ENCODE data around the gene SLC44A3. TPM values are rescaled to one million over a fixed set of nuclear protein-coding genes. Genes with fewer than 3 reads are reported as not detected.

The SLC44A3 gene
- total RNA-seq, 1 donor from 2014 or later, result 13.8 TPM

DNA sequence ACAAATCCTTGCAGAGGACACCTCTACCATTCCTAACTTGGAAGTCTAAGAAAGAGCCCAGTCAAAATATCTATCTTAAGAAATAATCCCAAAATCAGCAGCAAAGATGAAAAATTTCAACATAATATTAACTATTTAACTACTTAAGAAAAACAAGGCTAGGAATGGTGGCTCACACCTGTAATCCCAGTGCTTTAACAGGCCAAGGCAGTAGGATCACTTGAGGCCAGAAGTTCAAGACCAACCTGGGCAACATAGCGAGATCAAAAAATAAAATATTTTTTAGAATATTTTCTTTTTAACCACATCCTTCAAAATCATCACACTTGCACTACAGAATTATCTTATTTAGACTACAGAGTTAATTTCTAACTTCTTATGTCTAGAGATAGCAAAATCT lies 101.8 kb downstream of the SLC44A3 start:
- ATAC-seq (no peak), DNase-seq (ENCODE audit: low spot score) (no peak)
- intact Hi-C loops (cut with DNase I), result loop anchor here (10.0 kb wide), 1 partner anchor 57 kb away; no protein-coding TSS in a partner anchor

DNA sequence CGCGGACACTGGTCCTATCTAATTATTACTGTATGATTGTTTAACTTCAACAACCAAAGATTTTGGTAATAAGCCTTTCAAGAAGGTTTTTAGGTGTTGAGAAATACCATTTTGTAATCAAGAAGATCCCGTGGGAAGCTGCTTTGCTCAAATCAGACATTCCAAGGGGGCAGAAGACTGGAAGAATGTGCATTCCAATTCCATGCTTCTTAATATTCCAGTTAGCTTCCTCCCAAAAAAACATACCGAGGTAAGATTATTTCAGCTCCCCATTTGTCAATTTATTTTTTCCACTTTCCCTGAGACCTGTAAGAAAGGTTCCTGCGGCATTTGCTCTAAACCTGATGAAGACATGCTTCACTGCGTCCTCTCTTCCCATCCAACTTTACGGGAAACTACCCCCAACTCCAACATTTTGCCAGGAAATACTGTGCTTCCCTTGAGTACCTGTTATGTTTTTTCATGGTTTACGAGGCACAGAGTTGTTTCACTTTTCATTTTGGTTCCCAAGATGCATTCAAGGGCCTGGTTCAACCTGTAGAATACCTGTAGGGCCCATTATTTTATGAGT lies 102.7 kb downstream of the SLC44A3 start:
- ATAC-seq, result no peak

DNA sequence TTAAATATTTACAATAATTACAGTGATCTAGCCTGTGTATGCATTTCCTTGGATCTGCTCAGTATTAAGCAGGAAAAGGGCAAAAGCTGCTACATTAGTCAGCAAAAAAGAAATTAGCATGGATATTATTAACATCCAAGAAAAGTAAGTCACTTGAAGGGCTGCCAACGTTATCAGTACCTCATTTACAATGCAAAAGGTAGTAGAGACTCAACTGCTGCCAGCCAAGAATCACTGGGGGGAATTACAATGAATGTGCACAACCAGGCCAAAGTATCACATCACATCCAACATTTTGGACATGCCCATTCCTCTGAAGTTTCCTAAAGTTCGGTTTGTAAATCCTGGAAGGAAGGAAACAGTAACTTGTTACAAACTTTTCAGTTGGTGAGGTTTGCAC lies 104.8 kb downstream of the SLC44A3 start:
- ATAC-seq (no peak), DNase-seq (ENCODE audit: low spot score) (no peak)
- intact Hi-C loops (cut with DNase I), result loop anchor here (10.0 kb wide), 1 partner anchor 60 kb away; no protein-coding TSS in a partner anchor

More for the DNA sequence above, 102.7 kb downstream of the SLC44A3 start:
- intact Hi-C loops (cut with DNase I), result loop anchor here (10.0 kb wide), 1 partner anchor 58 kb away; no protein-coding TSS in a partner anchor
- no peak for DNase-seq (ENCODE audit: low spot score)

DNA sequence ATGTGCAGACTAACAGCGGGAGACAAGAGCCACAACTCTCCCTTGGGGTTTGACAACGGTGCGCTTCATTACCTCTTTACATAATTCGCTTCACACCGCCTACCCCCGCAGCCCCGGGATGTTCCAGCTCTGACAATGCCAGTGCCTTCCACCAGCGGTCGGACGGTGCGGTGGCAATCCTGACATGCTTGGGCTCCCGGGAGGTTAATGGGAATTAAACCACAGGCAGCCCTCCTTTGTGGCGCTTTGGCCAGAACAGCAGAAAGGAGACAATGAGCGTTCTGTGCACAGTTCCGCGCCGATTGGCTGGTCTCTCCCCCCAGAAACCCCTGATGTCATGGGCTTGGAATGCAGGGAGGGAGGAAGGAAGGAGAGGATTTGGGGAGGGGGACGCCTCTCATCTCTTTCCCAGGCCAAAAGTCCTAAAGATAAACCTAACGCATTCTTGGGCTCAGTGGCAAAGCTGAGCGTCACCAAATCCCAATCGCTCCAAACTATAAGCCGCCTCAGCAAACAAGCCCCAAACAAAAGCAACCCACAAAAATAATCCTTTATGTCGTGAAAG lies 105.5 kb downstream of the SLC44A3 start:
- intact Hi-C loops (cut with DNase I), result loop anchor here (10.0 kb wide), 1 partner anchor 61 kb away; no protein-coding TSS in a partner anchor

DNA sequence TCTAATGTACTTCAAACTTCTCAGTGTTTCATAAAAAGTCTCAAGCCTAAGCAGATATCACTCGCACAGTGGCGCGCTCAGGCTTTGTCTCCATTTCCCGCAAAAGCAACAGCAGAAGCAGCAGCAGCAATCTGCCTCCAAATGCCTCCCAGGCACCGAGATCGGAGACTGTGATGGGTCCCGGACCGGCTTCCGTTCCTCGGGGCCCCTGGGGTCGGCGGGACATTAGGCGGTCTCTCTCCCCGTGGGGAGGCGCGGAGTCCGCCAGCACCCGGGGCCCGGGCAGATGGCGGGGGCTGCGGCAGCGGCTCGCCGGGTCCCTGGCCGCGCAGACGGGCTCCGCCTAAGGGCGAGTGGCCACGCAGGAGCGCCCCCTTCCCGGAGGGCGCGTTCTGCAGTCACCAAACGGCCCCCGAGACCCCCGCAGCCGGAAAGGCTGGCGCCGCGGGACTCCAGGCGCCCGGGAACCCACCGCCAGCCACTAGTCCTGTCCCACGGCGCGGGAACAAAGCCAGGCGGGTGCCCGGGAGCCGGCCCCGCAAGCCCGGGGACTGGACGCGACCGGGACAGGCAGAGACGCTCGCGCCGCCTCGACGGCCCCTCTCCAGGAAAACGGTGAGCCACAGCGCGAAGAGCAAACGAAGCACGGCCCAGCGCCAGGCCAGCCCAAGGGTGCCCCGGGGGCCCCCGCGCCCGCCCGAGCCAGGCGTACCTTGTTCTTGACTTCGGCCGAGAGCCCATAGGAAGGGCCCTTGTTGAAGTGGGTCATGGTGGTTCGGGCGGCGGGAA lies 106.2 kb downstream of the SLC44A3 start:
- DNase-seq (ENCODE audit: low spot score) (peak; percentile 80), ATAC-seq (peak; percentile 50)
- intact Hi-C loops (cut with DNase I), result loop anchor here (10.0 kb wide), 1 partner anchor 62 kb away; no protein-coding TSS in a partner anchor

More for the DNA sequence above, 105.5 kb downstream of the SLC44A3 start:
- DNase-seq (ENCODE audit: low spot score) (peak; percentile 87), ATAC-seq (peak; percentile 81)

DNA sequence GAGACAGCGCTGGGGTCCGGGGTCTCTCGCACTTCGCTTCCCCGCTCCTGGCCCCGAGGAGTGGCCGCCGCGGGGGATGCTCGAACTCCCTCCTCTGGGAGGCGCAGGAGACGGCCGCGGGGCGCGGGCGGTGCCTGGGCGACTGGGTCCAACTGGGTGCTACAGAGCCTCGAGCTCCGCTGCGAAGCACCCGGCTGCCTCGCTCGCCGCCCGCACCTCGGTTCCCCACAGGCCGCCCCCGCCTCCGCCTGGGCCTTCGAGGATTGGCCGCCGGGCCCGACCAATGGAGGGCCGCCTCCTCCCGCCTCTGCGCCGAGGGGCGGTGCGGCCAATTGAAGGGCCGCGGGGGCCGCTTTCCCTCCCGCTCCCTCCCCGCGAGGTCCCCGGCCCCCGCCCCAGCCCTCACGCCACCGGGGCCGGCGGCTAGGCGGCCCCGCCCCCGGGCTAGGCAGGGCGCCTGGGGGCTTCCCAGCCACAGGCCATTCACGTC lies 106.8 kb downstream of the SLC44A3 start, which contains the start of gene CNN3:
TSS of gene CNN3 (minus strand) at position 196 of the 490 bp plus-strand sequence. CDS start 216 bp downstream, outside the sequence.
- peak; percentile 93 for ATAC-seq
- DNase-seq (ENCODE audit: low spot score), result peak; percentile 95
- intact Hi-C loops (cut with DNase I), result loop anchor here (10.0 kb wide), 1 partner anchor 62 kb away; no protein-coding TSS in a partner anchor

DNA sequence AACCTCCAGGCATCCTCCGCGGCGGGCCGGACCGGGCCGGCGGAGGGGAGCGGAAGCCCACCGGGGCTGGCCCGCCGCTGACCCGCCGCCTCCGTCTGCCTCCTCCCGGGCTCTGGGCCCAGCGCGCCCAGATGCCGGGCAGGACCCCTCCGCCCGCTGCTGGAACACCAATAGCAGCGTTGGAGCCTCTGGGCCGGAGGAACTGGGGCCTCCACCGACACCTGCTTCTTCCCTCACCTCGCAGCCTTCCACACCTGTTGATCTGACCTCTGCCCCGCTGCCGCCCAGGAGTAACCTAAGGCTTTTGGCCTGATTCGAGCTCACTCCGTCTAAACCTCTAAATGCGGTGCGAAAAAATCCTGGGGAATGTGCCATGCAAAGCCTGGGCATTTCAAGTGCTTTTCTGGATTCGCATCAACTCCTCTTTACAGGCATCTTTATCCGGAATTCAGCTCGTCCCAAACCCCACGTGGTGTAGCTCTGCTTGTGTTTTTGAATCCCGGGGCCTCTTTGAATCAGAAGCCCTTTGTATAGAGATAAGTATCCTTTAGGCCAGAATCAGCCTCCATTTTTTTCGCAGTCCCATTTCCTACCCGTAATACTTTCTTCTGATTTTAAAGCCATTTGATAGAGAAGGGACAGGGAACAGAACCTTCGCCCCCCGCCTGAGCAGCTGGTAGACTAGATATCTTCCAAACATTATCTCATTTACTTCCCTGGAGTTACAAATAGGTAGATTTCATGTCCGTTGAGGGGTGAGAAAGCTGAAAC lies 107.4 kb downstream of the SLC44A3 start:
- ATAC-seq, result no peak
- intact Hi-C loops (cut with DNase I), result loop anchor here (10.0 kb wide), 1 partner anchor 63 kb away; no protein-coding TSS in a partner anchor
- no peak for DNase-seq (ENCODE audit: low spot score)

DNA sequence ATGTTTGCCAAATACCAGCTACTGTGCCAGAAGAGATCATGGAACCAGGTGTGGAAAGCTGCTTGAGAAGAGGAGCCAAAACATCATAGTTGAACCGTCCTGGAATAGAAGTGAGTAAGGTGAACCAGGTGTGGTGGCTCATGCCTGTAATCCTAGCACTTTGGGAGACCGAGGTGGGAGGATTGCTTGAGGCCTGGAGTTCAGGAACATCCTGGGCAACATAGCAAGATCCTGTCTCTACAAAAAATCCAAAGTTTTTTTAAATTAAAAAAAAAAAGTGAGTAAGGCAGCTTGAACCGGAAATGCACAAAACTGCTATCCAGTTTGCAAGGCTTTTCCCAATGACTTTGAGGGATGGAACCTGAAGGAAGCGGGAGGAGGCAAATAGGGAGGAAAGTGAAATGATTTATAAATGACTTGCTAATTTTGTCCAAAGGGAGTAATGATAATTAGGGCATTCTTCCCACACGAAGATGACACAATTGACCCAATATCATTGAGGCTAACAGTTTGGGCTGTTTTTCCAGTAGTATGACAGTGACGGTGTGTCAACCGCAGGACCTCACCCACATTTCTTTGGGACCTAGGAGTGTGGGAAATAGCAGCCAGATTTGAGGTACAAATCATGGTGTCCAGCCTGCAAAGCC lies 108.3 kb downstream of the SLC44A3 start:
- DNase-seq (ENCODE audit: low spot score) (no peak), ATAC-seq (no peak)
- intact Hi-C loops (cut with DNase I), result loop anchor here (10.0 kb wide), 1 partner anchor 64 kb away; no protein-coding TSS in a partner anchor

DNA sequence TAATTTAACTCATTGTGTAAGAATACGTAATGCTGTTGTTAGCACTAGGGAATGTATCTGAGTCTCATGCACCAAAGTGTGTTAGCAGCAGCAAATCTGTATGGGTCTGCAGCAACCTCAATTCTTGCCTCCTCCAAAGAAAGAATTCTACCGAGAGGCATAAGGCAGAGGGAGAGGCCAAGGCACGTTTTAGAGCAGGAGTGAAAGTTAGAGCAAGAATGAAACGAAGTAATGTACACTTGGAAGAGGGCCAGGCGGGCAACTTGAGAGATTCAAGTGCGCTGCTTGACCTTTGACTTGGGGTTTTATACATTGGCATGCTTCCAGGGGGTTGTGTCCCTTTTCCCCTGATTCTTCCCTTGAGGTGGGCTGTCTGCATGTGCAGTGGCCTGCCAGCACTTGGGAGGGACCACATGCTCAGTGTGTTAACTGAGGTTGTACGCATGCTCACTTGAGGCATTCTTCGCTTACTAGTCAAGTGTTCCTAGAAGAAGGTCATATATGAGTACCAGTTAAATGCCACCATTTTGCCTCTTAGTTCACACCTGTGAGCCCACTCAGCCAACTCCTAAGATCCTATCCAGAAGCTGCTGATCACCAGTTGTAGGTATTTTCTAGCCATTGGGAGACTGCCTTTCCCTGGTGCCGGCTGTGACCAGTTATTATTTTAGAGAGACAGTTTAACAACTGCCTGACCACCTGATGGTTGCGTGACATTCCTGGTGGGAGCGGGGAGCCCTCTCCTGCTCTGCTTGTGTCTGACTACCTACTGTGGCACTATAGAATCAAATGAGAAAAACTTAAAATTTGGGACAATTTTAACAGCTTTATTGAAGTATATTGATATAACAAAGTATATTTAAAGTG lies 109.4 kb downstream of the SLC44A3 start:
- ATAC-seq, result no peak
- intact Hi-C loops (cut with DNase I), result loop anchor here (10.0 kb wide), 1 partner anchor 65 kb away; no protein-coding TSS in a partner anchor
- DNase-seq (ENCODE audit: low spot score), result peak; percentile 64

DNA sequence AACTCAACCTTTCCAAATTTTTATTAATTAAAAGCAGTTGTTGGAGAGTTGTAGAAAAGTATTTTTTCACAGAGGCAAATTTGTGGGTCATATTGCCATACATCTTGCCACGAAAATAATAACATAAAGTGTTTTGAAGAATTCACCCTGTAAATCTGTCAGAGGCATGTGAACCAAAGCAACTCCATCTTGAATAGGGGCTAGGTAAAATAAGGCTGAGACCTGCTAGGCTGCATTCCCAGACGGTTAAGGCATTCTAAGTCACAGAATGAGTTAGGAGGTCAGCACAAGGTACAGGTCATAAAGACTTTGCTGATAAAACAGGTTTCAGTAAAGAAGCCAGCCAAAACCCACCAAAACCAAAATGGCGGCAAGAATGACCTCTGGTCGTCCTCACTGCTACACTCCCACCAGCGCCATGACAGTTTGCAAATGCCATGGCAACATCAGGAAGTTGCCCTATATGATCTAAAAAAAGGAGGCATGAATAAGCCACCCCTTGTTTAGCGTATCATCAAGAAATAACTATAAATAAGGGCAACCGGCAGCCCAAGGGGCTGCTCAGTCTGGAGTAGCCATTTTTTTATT lies 111.2 kb downstream of the SLC44A3 start:
- intact Hi-C loops (cut with DNase I), result no loop called here
- DNase-seq (ENCODE audit: low spot score) (no peak), ATAC-seq (no peak)

DNA sequence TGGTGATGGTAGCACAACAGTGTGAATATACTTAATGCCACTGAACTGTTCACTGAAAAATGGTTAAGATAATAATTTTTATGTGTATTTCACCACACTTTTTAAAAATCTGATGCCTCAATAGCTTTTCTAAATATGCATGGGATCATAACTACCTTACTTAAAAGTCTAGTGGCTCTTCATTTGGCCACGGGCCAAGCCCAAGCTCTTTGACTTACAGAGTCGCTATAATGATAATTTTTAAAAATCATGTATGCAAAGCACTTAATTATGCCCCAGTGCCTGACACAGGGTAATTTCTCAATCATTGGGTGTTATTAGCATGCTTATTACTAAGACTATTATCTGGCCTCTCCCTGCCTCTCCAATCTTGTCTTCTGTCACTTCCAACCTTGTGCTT lies 114.4 kb downstream of the SLC44A3 start:
- ATAC-seq (no peak), DNase-seq (ENCODE audit: low spot score) (no peak)
- intact Hi-C loops (cut with DNase I), result no loop called here

DNA sequence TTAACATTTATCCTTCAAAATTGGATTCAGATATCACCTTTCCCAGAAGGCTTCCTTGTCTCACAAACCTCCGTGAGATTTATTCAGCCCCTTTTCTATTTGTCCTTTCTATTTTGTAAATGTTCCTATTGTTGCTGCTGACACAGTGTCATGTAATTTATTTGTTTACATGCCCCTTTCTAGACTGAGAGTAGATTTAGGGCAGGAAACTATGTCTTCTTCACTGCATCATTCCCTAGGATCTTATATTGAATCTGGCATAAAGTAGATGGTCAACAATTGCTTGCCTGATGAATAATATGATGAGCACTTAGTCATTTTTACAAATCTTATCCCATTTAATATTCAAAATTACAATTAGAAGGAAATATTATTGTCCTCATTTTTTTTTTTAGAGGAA lies 114.9 kb downstream of the SLC44A3 start:
- ATAC-seq (no peak), DNase-seq (ENCODE audit: low spot score) (no peak)
- intact Hi-C loops (cut with DNase I), result no loop called here

DNA sequence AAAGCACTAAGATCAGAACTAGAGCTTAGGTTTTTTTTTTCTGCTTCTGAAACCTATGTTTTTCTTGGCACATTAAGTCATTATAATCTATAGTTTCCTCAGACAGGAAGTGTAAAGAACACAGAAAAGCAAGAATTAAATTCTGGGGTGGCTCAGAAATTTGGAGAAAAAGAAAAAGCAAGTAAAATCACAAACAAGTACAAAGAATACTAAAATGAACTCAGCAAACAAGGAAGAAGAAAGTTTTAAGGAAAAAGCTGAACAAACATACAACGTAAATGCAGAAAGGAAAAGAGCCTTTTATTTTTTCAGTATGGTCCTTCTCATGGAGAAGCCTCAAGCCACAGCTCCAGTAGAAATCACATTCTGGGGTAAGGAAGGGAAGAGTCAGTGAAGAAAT lies 115.3 kb downstream of the SLC44A3 start:
- DNase-seq (ENCODE audit: low spot score) (no peak), ATAC-seq (no peak)
- intact Hi-C loops (cut with DNase I), result no loop called here

DNA sequence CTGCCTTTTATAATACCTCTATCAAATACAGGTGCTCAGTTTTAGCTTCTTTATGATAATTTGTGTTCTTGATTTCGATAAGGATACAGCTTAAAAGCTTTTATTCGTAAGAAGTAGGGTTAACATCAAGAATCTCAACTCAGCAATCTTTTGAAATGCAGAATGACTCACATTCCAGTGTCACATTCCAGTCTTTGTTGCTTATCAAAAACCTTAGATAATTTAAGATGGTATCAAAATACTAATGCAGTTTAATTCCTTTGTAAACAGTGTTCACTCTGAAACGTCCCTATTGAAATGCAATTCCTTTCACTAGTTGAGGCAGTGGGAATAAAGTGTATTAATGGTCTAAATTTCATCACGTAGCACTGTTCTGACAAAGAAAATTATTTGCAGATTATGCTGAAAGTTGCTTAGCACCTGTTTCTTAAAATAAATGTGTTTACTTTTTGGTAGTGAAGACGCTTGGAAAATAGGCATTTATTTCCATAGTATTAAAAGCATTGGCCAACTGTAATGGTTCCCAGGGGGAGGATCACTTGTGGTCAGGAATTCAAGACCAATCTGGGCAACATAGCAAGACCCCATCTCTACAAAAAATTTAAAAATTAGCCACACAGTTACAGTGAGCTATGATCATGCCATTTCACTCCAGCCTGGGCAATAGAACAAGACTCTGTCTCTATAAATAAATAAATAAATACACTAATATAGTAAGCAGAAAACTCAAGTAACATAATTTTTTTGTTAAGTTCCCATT lies 116.9 kb downstream of the SLC44A3 start:
- ATAC-seq (no peak), DNase-seq (ENCODE audit: low spot score) (no peak)
- intact Hi-C loops (cut with DNase I), result no loop called here

DNA sequence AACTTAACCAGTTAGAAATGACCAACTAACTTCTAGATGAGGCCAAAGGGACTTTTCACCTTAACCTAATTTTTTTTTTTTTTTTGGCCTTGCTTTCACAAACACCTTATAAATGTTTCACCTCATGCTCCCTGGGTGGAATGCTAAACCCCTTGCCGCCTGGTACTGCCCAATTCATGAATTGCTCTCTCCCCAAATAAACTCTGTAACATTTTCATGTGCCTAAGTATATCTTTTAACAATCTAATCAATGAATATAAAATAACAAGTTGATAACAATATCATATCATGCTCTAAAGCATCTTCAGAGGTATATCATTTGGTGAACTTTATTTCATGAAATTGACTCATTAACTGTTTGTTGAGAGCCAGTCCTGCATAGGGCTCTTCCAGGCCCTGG lies 117.7 kb downstream of the SLC44A3 start:
- ATAC-seq (no peak), DNase-seq (ENCODE audit: low spot score) (no peak)
- intact Hi-C loops (cut with DNase I), result no loop called here

DNA sequence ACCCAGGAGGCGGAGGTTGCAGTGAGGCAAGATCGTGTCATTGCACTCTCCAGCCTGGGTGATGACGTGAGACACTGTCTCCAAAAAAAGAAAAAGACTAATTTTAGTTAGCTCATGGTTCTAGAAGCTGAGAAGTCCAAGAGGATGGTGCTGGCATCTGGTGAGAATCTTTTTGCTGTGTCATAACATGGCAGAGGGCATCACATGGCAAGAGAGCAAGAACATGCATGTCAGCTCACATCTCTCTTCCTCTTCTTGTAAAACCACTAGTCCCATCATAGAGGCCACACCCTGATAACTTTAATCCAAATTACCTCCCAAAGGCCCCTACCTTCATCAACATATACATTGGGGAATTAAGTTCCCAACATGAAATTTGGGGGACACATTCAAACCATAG lies 120.6 kb downstream of the SLC44A3 start:
- ATAC-seq (no peak), DNase-seq (ENCODE audit: low spot score) (no peak)
- intact Hi-C loops (cut with DNase I), result no loop called here

Measured in sciatic nerve (tissue), 2 donors.